Measurements from ENCODE around the gene ZSCAN2. TPM values are rescaled to one million over a fixed set of nuclear protein-coding genes. Genes with fewer than 3 reads are reported as not detected.

The ZSCAN2 gene
- total RNA-seq, 2 donors from 2014 or later = 2.8 to 4.6 TPM

GRCh38 chr15:84600331-84600686 is 500 bp upstream of the ZSCAN2 start:
- no peak for TF ChIP-seq CTCF (IDR thresholded peaks at IDR 0.05)
- DNase-seq (ENCODE audit: low spot score) (peak; percentile 82), ATAC-seq (ENCODE audit: insufficient number of reproducible peaks, low FRiP score, low read depth) (peak; percentile 75)
- no peaks in the 10 kb centered on the region for H3K36me3 ChIP-seq
- peak overlapping the region; percentile 83 for H3K4me3 ChIP-seq
- peaks cover 0 to 9% of the 10 kb centered on the region in 2 donors for H3K4me1 ChIP-seq (ENCODE audit: control insufficient read depth in 1 of 2, low read depth in 2 of 2)
- no peaks in the 10 kb centered on the region for H3K27me3 ChIP-seq (replicated peaks; ENCODE audit: insufficient read depth)
- no peaks in the 10 kb centered on the region for H3K9me3 ChIP-seq
- H3K27ac ChIP-seq = peak overlapping the region; percentile 57 to 58

- Histone ChIP-seq H3K27me3 (replicated peaks; ENCODE audit: insufficient read depth) (no peaks in the 10 kb centered on the region), H3K27ac (no peak overlapping the region), H3K4me1 (ENCODE audit: control insufficient read depth in 1 of 2, low read depth in 2 of 2) (peaks cover 0 to 9% of the 10 kb centered on the region in 2 donors), H3K36me3 (no peaks in the 10 kb centered on the region), H3K9me3 (no peaks in the 10 kb centered on the region), H3K4me3 (peak overlapping the region; percentile 83)
- ATAC-seq (ENCODE audit: insufficient number of reproducible peaks, low FRiP score, low read depth) (no peak), DNase-seq (ENCODE audit: low spot score) (no peak)
- TF ChIP-seq CTCF (IDR thresholded peaks at IDR 0.05) = no peak
Observed at GRCh38 chr15:84601555-84601838, 688 bp downstream of the ZSCAN2 start.

GRCh38 chr15:84603630-84604379 is 3.0 kb downstream of the ZSCAN2 start:
- no peak overlapping the region for H3K27ac ChIP-seq
- no peak overlapping the region for H3K4me3 ChIP-seq
- H3K4me1 ChIP-seq (ENCODE audit: control insufficient read depth in 1 of 2, low read depth in 2 of 2) = peaks cover 0 to 9% of the 10 kb centered on the region in 2 donors
- H3K27me3 ChIP-seq (replicated peaks; ENCODE audit: insufficient read depth) = no peaks in the 10 kb centered on the region
- H3K9me3 ChIP-seq = no peaks in the 10 kb centered on the region
- TF ChIP-seq CTCF (IDR thresholded peaks at IDR 0.05) = no peak
- ATAC-seq (ENCODE audit: insufficient number of reproducible peaks, low FRiP score, low read depth) (no peak), DNase-seq (ENCODE audit: low spot score) (no peak)
- H3K36me3 ChIP-seq = no peaks in the 10 kb centered on the region

- Histone ChIP-seq H3K27ac (no peak overlapping the region), H3K4me1 (ENCODE audit: control insufficient read depth in 1 of 2, low read depth in 2 of 2) (peaks cover 0 to 9% of the 10 kb centered on the region in 2 donors), H3K27me3 (replicated peaks; ENCODE audit: insufficient read depth) (no peaks in the 10 kb centered on the region), H3K9me3 (no peaks in the 10 kb centered on the region), H3K4me3 (no peak overlapping the region), H3K36me3 (no peaks in the 10 kb centered on the region)
- DNase-seq (ENCODE audit: low spot score) = no peak
- no peak for TF ChIP-seq CTCF (IDR thresholded peaks at IDR 0.05)
- no peak for ATAC-seq (ENCODE audit: insufficient number of reproducible peaks, low FRiP score, low read depth)
Observed at GRCh38 chr15:84604826-84605553, 4.2 kb downstream of the ZSCAN2 start.

GRCh38 chr15:84605554-84605882 is 4.7 kb downstream of the ZSCAN2 start:
- no peaks in the 10 kb centered on the region for H3K9me3 ChIP-seq
- no peak for DNase-seq (ENCODE audit: low spot score)
- no peak for ATAC-seq (ENCODE audit: insufficient number of reproducible peaks, low FRiP score, low read depth)
- peaks cover 0 to 9% of the 10 kb centered on the region in 2 donors for H3K4me1 ChIP-seq (ENCODE audit: control insufficient read depth in 1 of 2, low read depth in 2 of 2)
- no peaks in the 10 kb centered on the region for H3K27me3 ChIP-seq (replicated peaks; ENCODE audit: insufficient read depth)
- H3K36me3 ChIP-seq = no peaks in the 10 kb centered on the region
- no peak for TF ChIP-seq CTCF (IDR thresholded peaks at IDR 0.05)
- no peak overlapping the region for H3K4me3 ChIP-seq
- H3K27ac ChIP-seq = no peak overlapping the region

All from thoracic aorta (tissue), 2 donors.